SK-N-SH (cell line): ENCODE results near the gene ACTN3. TPM values are rescaled to one million over a fixed set of nuclear protein-coding genes. Genes with fewer than 3 reads are reported as not detected.

ENCODE experiments used
- CTCF ChIA-PET: fragments of 300-600, 350-600 bp; formaldehyde crosslinking; extraction: SDS; loops from one replicate; lab custom pipeline; 2021; lab: Yijun Ruan, JAX
- POLR2A ChIA-PET: fragments of 350-600 bp; sonication (Branson Sonifier 250); formaldehyde crosslinking; extraction: SDS; loops from one replicate; lab custom pipeline; 2020; ENCODE audit warnings: antibody characterized with exemption, inconsistent platforms; lab: Yijun Ruan, JAX
- DNase-seq: peaks from one replicate; pipeline ENCODE4 v3.0.0; 2012
- H2AFZ ChIP-seq: fragments of 200-600 bp; sonication (generic); 2 replicates; pipeline ENCODE4 v1.8.1; 2016; ENCODE audit warnings: antibody characterized with exemption, mild to moderate bottlenecking, low read depth
- H3F3A ChIP-seq: fragments of 200-600 bp; sonication (generic); replicated peaks from 2 replicates; pipeline ENCODE3; 2016; ENCODE audit warnings: antibody characterized with exemption, mild to moderate bottlenecking; ENCODE audit not compliant: insufficient read depth
- H3K27ac ChIP-seq, 2 experiments: fragments of 200-500 bp in 1 of 2; fragments of 200-600 bp in 1 of 2; sonication (Bioruptor generic) in 1 of 2; sonication (generic), shearing (Covaris generic) in 1 of 2; 2 replicates each; pipeline versions ENCODE4 v1.5.1 to v1.6.1; 2014 to 2016; ENCODE audit warnings: low read depth in 2 of 2, inconsistent platforms in 1 of 2, low read length in 1 of 2, mild to moderate bottlenecking in 1 of 2, mixed read lengths in 1 of 2
- H3K27me3 ChIP-seq: fragments of 200-600 bp; sonication (generic), shearing (Covaris generic); 2 replicates; pipeline ENCODE4 v1.6.1; 2016; ENCODE audit warnings: mixed run types; ENCODE audit not compliant: insufficient read depth
- H3K36me3 ChIP-seq, 2 experiments: fragments of 200-500 bp in 1 of 2; fragments of 200-600 bp in 1 of 2; sonication (Bioruptor generic) in 1 of 2; sonication (generic) in 1 of 2; replicated peaks in 1 of 2; 2 replicates each; pipeline versions ENCODE3 to v1.5.1; 2014 to 2016; ENCODE audit warnings: low read length in 1 of 2, mild to moderate bottlenecking in 1 of 2; ENCODE audit not compliant: insufficient read depth in 2 of 2, control insufficient read depth in 1 of 2
- H3K4me1 ChIP-seq, 2 experiments: fragments of 200-500 bp in 1 of 2; fragments of 200-600 bp in 1 of 2; sonication (Bioruptor generic) in 1 of 2; sonication (generic), shearing (Covaris generic) in 1 of 2; 2 replicates each; pipeline versions ENCODE4 v1.5.1 to v1.6.1; 2014 to 2016; ENCODE audit warnings: low read depth in 1 of 2, low read length in 1 of 2, mixed run types in 1 of 2; ENCODE audit not compliant: insufficient read depth in 2 of 2, control insufficient read depth in 1 of 2
- H3K4me2 ChIP-seq: fragments of 200-600 bp; sonication (generic), shearing (Covaris generic); 2 replicates; pipeline ENCODE4 v1.6.1; 2017; ENCODE audit warnings: mixed run types
- H3K4me3 ChIP-seq, 2 experiments: fragments of 200-500 bp in 1 of 2; fragments of 200-600 bp in 1 of 2; sonication (Bioruptor generic) in 1 of 2; sonication (generic), shearing (Covaris generic) in 1 of 2; 2 replicates each; pipeline versions ENCODE4 v1.5.1 to v1.8.1; 2014 to 2016; ENCODE audit warnings: low read depth in 2 of 2, inconsistent platforms in 1 of 2, low read length in 1 of 2, mild to moderate bottlenecking in 1 of 2, mixed read lengths in 1 of 2, moderate library complexity in 1 of 2
- H3K79me2 ChIP-seq: fragments of 200-600 bp; sonication (generic); 2 replicates; pipeline ENCODE4 v1.8.1; 2017; ENCODE audit warnings: mild to moderate bottlenecking; ENCODE audit not compliant: insufficient read depth
- H3K9ac ChIP-seq: fragments of 200-600 bp; sonication (generic); 2 replicates; pipeline ENCODE4 v1.6.1; 2017; ENCODE audit warnings: mixed run types
- H3K9me2 ChIP-seq: fragments of 200-600 bp; sonication (generic); 2 replicates; pipeline ENCODE4 v1.6.1; 2017; ENCODE audit warnings: mixed run types
- H3K9me3 ChIP-seq: fragments of 200-600 bp; sonication (generic); 2 replicates; pipeline ENCODE4 v1.6.1; 2017; ENCODE audit warnings: mixed run types, mild to moderate bottlenecking, moderate library complexity
- H4K20me1 ChIP-seq: fragments of 200-600 bp; sonication (generic); 2 replicates; pipeline ENCODE4 v1.6.1; 2017; ENCODE audit warnings: mild to moderate bottlenecking, mixed run types; ENCODE audit not compliant: insufficient read depth
- CHD2 ChIP-seq: fragments of 150-350 bp; IDR thresholded peaks from 2 replicates; pipeline ENCODE4 v1.6.1; 2018; ENCODE audit warnings: low read length; ENCODE audit not compliant: partially characterized antibody
- CTCF ChIP-seq: fragments of 200-600 bp; sonication (generic); IDR thresholded peaks from 2 replicates; pipeline ENCODE4 v1.6.1; 2017; ENCODE audit warnings: antibody characterized with exemption, mild to moderate bottlenecking, moderate library complexity
- EP300 ChIP-seq, 2 experiments: IDR thresholded peaks; 2 replicates each; pipeline versions ENCODE4 v1.4.0 to v1.6.1; 2012; ENCODE audit warnings: borderline replicate concordance in 1 of 2, low read depth in 1 of 2, low read length in 1 of 2
- IRF3 ChIP-seq: fragments of 150-350 bp; IDR thresholded peaks from 2 replicates; pipeline ENCODE4 v1.6.1; 2016; ENCODE audit warnings: mild to moderate bottlenecking, low read depth, low read length
- JUND ChIP-seq: IDR thresholded peaks from 2 replicates; pipeline ENCODE4 v1.4.0; 2012
- NRF1 ChIP-seq: IDR thresholded peaks from 2 replicates; pipeline ENCODE4 v1.6.1; 2012; ENCODE audit warnings: low read depth, mild to moderate bottlenecking, low read length
- RCOR1 ChIP-seq: fragments of 150-350 bp; IDR thresholded peaks from 2 replicates; pipeline ENCODE4 v1.6.1; 2017; ENCODE audit warnings: antibody characterized with exemption, low read length
- REST ChIP-seq: IDR thresholded peaks from 2 replicates; pipeline ENCODE4 v1.6.1; 2012; ENCODE audit warnings: mild to moderate bottlenecking, low read depth, low read length, moderate library complexity
- RXRA ChIP-seq: IDR thresholded peaks from 2 replicates; pipeline ENCODE4 v1.4.0; 2012; ENCODE audit warnings: low read depth, mild to moderate bottlenecking, borderline replicate concordance
- TCF12 ChIP-seq: IDR thresholded peaks from 2 replicates; pipeline ENCODE4 v1.4.0; 2012
- YY1 ChIP-seq: IDR thresholded peaks from 2 replicates; pipeline ENCODE4 v1.4.0; 2012; ENCODE audit warnings: low read depth, mild to moderate bottlenecking
- ZBTB33 ChIP-seq: IDR thresholded peaks from 2 replicates; pipeline ENCODE4 v1.4.0; 2012; ENCODE audit warnings: low read depth, borderline replicate concordance
- WGBS: methylation state at CpG from one replicate; pipeline ENCODE4 v1.1.6; 2017; ENCODE audit warnings: low lambda C conversion rate; 5-methylcytosine and 5-hydroxymethylcytosine counted together
- polyA plus RNA-seq, 3 experiments: library from polyadenylated mRNA; depleted of rRNA; stranded (reverse); fragments of >200 nt; gene quantifications; 2 replicates each; pipeline ENCODE4 v1.2.3, GENCODE V29; 2012

ACTN3 gene
- 0.02 and 0.03 TPM in 2 replicates for polyA plus RNA-seq (2012; rRNA removed)
- 0.01 TPM in 1 of 2 replicates, not detected in the other for polyA plus RNA-seq (2012; cell fraction: cytosol; rRNA removed)
- 0.19 and 0.23 TPM in 2 replicates for polyA plus RNA-seq (2012; cell fraction: nucleus; rRNA removed)

- CTCF ChIA-PET = interaction anchor here (1.0 to 2.8 kb wide), 5 partner anchors 9 to 1230 kb away, joined by 3 to 20 read pairs (median 4); partner anchors contain the start of gene RBM4B
- H2AFZ ChIP-seq = peak within 1 kb of the TSS; percentile 98
- H3K9ac ChIP-seq = peak within 1 kb of the TSS; percentile 86
- H3K36me3 ChIP-seq = peaks cover 0 to 7% of the 10 kb centered on the region in 2 experiments
- H3K27me3 ChIP-seq = no peaks in the 10 kb centered on the region
- H3K4me3 ChIP-seq = peak within 1 kb of the TSS; percentile 84 to 88
- peak within 1 kb of the TSS; percentile 39 to 64; a peak in 3 of 4 replicates for H3K27ac ChIP-seq
- no peaks in the 10 kb centered on the region for H4K20me1 ChIP-seq
- TF ChIP-seq RXRA (no peak), CHD2 (no peak), ZBTB33 (no peak), YY1 (no peak), RCOR1 (peak; percentile 70), JUND (no peak), IRF3 (no peak), EP300 (IDR thresholded peaks at IDR 0.05; ENCODE audit: borderline replicate concordance in 1 of 2, low read depth in 1 of 2, low read length in 1 of 2) (no peak), REST (peak; percentile 22; the same call in 1 of the 2 replicates), TCF12 (no peak), NRF1 (no peak), CTCF (no peak)
- TF ChIP-seq, all 33 proteins: peak for 2
- peaks cover 0 to 10% of the 10 kb centered on the region in 2 experiments; a peak in 1 of 4 replicates for H3K4me1 ChIP-seq
- H3K79me2 ChIP-seq = peaks cover 7% of the 10 kb centered on the region
- H3K4me2 ChIP-seq = peak within 1 kb of the TSS; percentile 89
- H3K9me2 ChIP-seq = no peaks in the 10 kb centered on the region
- no peaks in the 10 kb centered on the region for H3K9me3 ChIP-seq
- DNase-seq = peak; percentile 48
- POLR2A ChIA-PET = interaction anchor here (0.7 to 1.8 kb wide), 6 partner anchors 13 to 132 kb away, joined by 3 to 9 read pairs (median 4); partner anchors contain the start of genes BBS1 and CTSF
- WGBS = 0% methylated on average over 7 of the region's 37 CpGs
- H3F3A ChIP-seq = peaks cover 4% of the 10 kb centered on the region
Measured at GRCh38 chr11:66546368-66546965, at the start of gene ACTN3. ACTN3 (plus strand) TSS chr11:66546903; CDS start chr11:66546938, 35 bp downstream.
